Suprapubic skin (tissue), 3 donors: ENCODE results near the gene LCN12.

Experiments
- CTCF ChIP-seq, 2 donors: fragments of 200-600 bp in 1 of 2; fragments of 450-650 bp in 1 of 2; sonication (generic) in 1 of 2; IDR thresholded peaks; one replicate each; pipeline ENCODE4 v1.5.1; 2016 to 2019; ENCODE audit warnings: antibody characterized with exemption in 2 of 2, mild to moderate bottlenecking in 1 of 2, moderate library complexity in 1 of 2
- EP300 ChIP-seq: sonication (generic); formaldehyde crosslinking; IDR thresholded peaks from one replicate; pipeline ENCODE4 v1.6.1; 2017; ENCODE audit warnings: antibody characterized with exemption
- POLR2A ChIP-seq, 2 donors: fragments of 450-650 bp; IDR thresholded peaks; one replicate each; pipeline ENCODE4 v1.6.1; 2017; ENCODE audit warnings: antibody characterized with exemption in 2 of 2, mild to moderate bottlenecking in 2 of 2, moderate library complexity in 2 of 2

- no peak for TF ChIP-seq CTCF (IDR thresholded peaks at IDR 0.05)
- no peak for TF ChIP-seq POLR2A (IDR thresholded peaks at IDR 0.05)
- no peak for TF ChIP-seq EP300
Observed at GRCh38 chr9:136925414-136926153, 26.5 kb upstream of the LCN12 start.
